HCT116 (cell line): ENCODE measurements around the gene ABCE1. TPM values are rescaled to one million over a fixed set of nuclear protein-coding genes. Genes with fewer than 3 reads are reported as not detected.

Source experiments
- ATAC-seq: fragments of 200-7000 bp; cut with Tn5 transposase; 2 replicates; pipeline ENCODE4 v1.9.1; 2020; ENCODE audit warnings: mild to moderate bottlenecking, moderate library complexity
- BruUV-seq: library from RNA; stranded (reverse); fragments of 400-500 nt; replicated peaks from 2 replicates; lab custom pipeline; 2021; lab: Mats Ljungman, UMichigan
- CTCF ChIA-PET: fragments of 300-600 bp; sonication (Branson Sonifier 250); formaldehyde crosslinking; loops from one replicate; lab custom pipeline; 2021; ENCODE audit warnings: antibody characterized with exemption; lab: Charles Lee
- POLR2A ChIA-PET: fragments of 300-600, 350-600 bp; sonication (Branson Sonifier 250); formaldehyde crosslinking; loops from one replicate; lab custom pipeline; 2021; ENCODE audit warnings: antibody characterized with exemption; lab: Charles Lee
- RAD21 ChIA-PET, 2 experiments: fragments of 300-600 bp; sonication (Branson Sonifier 250); formaldehyde crosslinking; loops; one replicate each; lab custom pipeline; 2023; ENCODE audit warnings: low total read pairs in 2 of 2; ENCODE audit not compliant: uncharacterized antibody in 2 of 2, unreplicated experiment in 2 of 2, low non-redundant PET in 1 of 2; lab: Charles Lee
- DNase-seq: peaks from one replicate; pipeline ENCODE4 v3.0.0-alpha.2; 2010; ENCODE audit warnings: low read depth, low spot score
- H2AFZ ChIP-seq: fragments of 200-600 bp; shearing (Covaris generic), sonication (generic); 2 replicates; pipeline ENCODE4 v1.6.1; 2017; ENCODE audit warnings: low read depth, mixed run types, mixed read lengths, antibody characterized with exemption, low read length; ENCODE audit not compliant: poor library complexity, severe bottlenecking
- H3K27ac ChIP-seq: 2 replicates; pipeline ENCODE4 v1.5.1; 2012; ENCODE audit warnings: low read depth, low read length
- H3K27me3 ChIP-seq: fragments of 200-600 bp; sonication (generic); 2 replicates; pipeline ENCODE4 v1.6.1; 2016; ENCODE audit warnings: mixed run types, low read length, mixed read lengths; ENCODE audit not compliant: insufficient read depth
- H3K36me3 ChIP-seq, 2 experiments: fragments of 200-500 bp in 1 of 2; fragments of 200-600 bp in 1 of 2; sonication (Bioruptor generic) in 1 of 2; sonication (generic) in 1 of 2; 2 replicates each; pipeline versions ENCODE4 v1.5.1 to v1.6.1; 2014 to 2016; ENCODE audit warnings: low read length in 2 of 2, inconsistent platforms in 1 of 2, mixed read lengths in 1 of 2, mixed run types in 1 of 2; ENCODE audit not compliant: insufficient read depth in 2 of 2, control insufficient read depth in 1 of 2
- H3K4me1 ChIP-seq, 2 experiments: fragments of 200-600 bp in 1 of 2; sonication (generic) in 1 of 2; 2 replicates each; pipeline versions ENCODE4 v1.5.1 to v1.6.1; 2012 to 2017; ENCODE audit warnings: low read length in 2 of 2, inconsistent platforms in 1 of 2, mild to moderate bottlenecking in 1 of 2, mixed read lengths in 1 of 2, mixed run types in 1 of 2, moderate library complexity in 1 of 2; ENCODE audit not compliant: insufficient read depth in 2 of 2, control insufficient read depth in 1 of 2
- H3K4me2 ChIP-seq: fragments of 200-600 bp; sonication (generic); 2 replicates; pipeline ENCODE4 v1.6.1; 2017; ENCODE audit warnings: mixed run types, low read length, mixed read lengths
- H3K4me3 ChIP-seq, 2 experiments: fragments of 200-600 bp in 1 of 2; sonication (generic) in 1 of 2; replicated peaks in 1 of 2; 2 replicates each; pipeline ENCODE4 v1.5.1; 2011 to 2016; ENCODE audit warnings: low read length in 2 of 2, control low read depth in 1 of 2, low read depth in 1 of 2, mild to moderate bottlenecking in 1 of 2, mixed read lengths in 1 of 2, mixed run types in 1 of 2
- H3K79me2 ChIP-seq: fragments of 200-600 bp; sonication (generic); 2 replicates; pipeline ENCODE4 v1.6.1; 2017; ENCODE audit warnings: mild to moderate bottlenecking, mixed run types, low read length, moderate library complexity, mixed read lengths; ENCODE audit not compliant: insufficient read depth
- H3K9ac ChIP-seq: fragments of 200-600 bp; sonication (generic); 2 replicates; pipeline ENCODE4 v1.6.1; 2016; ENCODE audit warnings: low read length, mixed read lengths
- H3K9me2 ChIP-seq: fragments of 200-600 bp; sonication (generic), shearing (Covaris generic); 2 replicates; pipeline ENCODE4 v1.6.1; 2017; ENCODE audit warnings: mixed run types, mild to moderate bottlenecking, moderate library complexity; ENCODE audit not compliant: insufficient read depth
- H3K9me3 ChIP-seq, 2 experiments: fragments of 200-500 bp in 1 of 2; fragments of 200-600 bp in 1 of 2; sonication (Bioruptor generic) in 1 of 2; sonication (generic) in 1 of 2; 2 replicates each; pipeline ENCODE4 v1.6.1; 2014 to 2017; ENCODE audit warnings: low read length in 2 of 2, mixed read lengths in 2 of 2, inconsistent platforms in 1 of 2, low read depth in 1 of 2, mild to moderate bottlenecking in 1 of 2, mixed run types in 1 of 2, moderate library complexity in 1 of 2; ENCODE audit not compliant: control insufficient read depth in 1 of 2, insufficient read depth in 1 of 2
- H4K20me1 ChIP-seq: fragments of 200-600 bp; sonication (generic), shearing (Covaris generic); 2 replicates; pipeline ENCODE4 v1.6.1; 2017; ENCODE audit warnings: mixed run types, mild to moderate bottlenecking, moderate library complexity; ENCODE audit not compliant: insufficient read depth
- ATF3 ChIP-seq: IDR thresholded peaks from 2 replicates; pipeline ENCODE4 v1.6.1; 2012
- CEBPB ChIP-seq: IDR thresholded peaks from 2 replicates; pipeline ENCODE4 v1.6.1; 2012; ENCODE audit warnings: low read depth
- CTCF ChIP-seq, 3 experiments: fragments of 200-600 bp in 1 of 3; sonication (generic) in 1 of 3; IDR thresholded peaks in 2 of 3; conservative IDR thresholded peaks in 1 of 3; 2 replicates each; pipeline ENCODE4 v1.5.1; 2012 to 2017; ENCODE audit warnings: low read depth in 2 of 3, low read length in 2 of 3, antibody characterized with exemption in 1 of 3, borderline replicate concordance in 1 of 3, control low read depth in 1 of 3, mild to moderate bottlenecking in 1 of 3, mixed read lengths in 1 of 3, mixed run types in 1 of 3, moderate library complexity in 1 of 3; ENCODE audit not compliant: insufficient read depth in 1 of 3
- EGR1 ChIP-seq: IDR thresholded peaks from 2 replicates; pipeline ENCODE4 v1.6.1; 2012; ENCODE audit warnings: low read depth
- ELF1 ChIP-seq: IDR thresholded peaks from 2 replicates; pipeline ENCODE4 v1.6.1; 2012; ENCODE audit warnings: low read depth, borderline replicate concordance
- EZH2phosphoT487 ChIP-seq: fragments of 200-600 bp; IDR thresholded peaks from 2 replicates; pipeline ENCODE4 v1.6.1; 2018; ENCODE audit warnings: antibody characterized with exemption, borderline replicate concordance
- POLR2A ChIP-seq: IDR thresholded peaks from 2 replicates; pipeline ENCODE4 v1.7.0; 2011; ENCODE audit warnings: borderline replicate concordance; ENCODE audit not compliant: insufficient read depth, insufficient read length; ENCODE audit errors: extremely low read depth
- POLR2AphosphoS5 ChIP-seq: IDR thresholded peaks from 2 replicates; pipeline ENCODE4 v1.6.1; 2011; ENCODE audit warnings: mild to moderate bottlenecking, low read depth, low read length, moderate library complexity
- RAD21 ChIP-seq: IDR thresholded peaks from 2 replicates; pipeline ENCODE4 v1.6.1; 2012; ENCODE audit warnings: low read depth, mild to moderate bottlenecking
- SIN3A ChIP-seq: IDR thresholded peaks from 2 replicates; pipeline ENCODE4 v1.6.1; 2012; ENCODE audit warnings: low read depth
- SP1 ChIP-seq: IDR thresholded peaks from 2 replicates; pipeline ENCODE4 v1.6.1; 2012; ENCODE audit warnings: low read depth
- SRF ChIP-seq: IDR thresholded peaks from 2 replicates; pipeline ENCODE4 v1.6.1; 2012; ENCODE audit warnings: low read depth
- TCF7L2 ChIP-seq: IDR thresholded peaks from 2 replicates; pipeline ENCODE4 v1.7.0; 2011; ENCODE audit warnings: borderline replicate concordance, inconsistent platforms; ENCODE audit not compliant: insufficient read depth, insufficient read length; ENCODE audit errors: extremely low read depth
- YY1 ChIP-seq: IDR thresholded peaks from 2 replicates; pipeline ENCODE4 v1.6.1; 2011; ENCODE audit warnings: low read length, low read depth, moderate library complexity, mild to moderate bottlenecking; ENCODE audit not compliant: insufficient replicate concordance; ENCODE audit errors: extremely low read depth
- ZBTB33 ChIP-seq: IDR thresholded peaks from 2 replicates; pipeline ENCODE4 v1.6.1; 2011; ENCODE audit warnings: mild to moderate bottlenecking, low read length, moderate library complexity; ENCODE audit not compliant: insufficient replicate concordance; ENCODE audit errors: extremely low read depth
- ZFX ChIP-seq: fragments of 450-650 bp; IDR thresholded peaks from 2 replicates; pipeline ENCODE4 v1.6.1; 2017
- intact Hi-C: fragments of 100-400 bp; cut with micrococcal nuclease; formaldehyde crosslinking; loops from 2 replicates; pipeline ENCODE4 v1.10.0; 2022
- total RNA-seq: library from RNA; stranded (reverse); gene quantifications from one replicate; pipeline ENCODE4 v1.2.1, GENCODE V29; 2021; ENCODE audit not compliant: unreplicated experiment

ABCE1 gene
- total RNA-seq, 1 experiment from 2014 or later = 145 TPM

- ChIA-PET RAD21 (interaction anchor here in 1 of 2 experiments (0.7 kb wide), 1 partner anchor 48 kb away, joined by 3 read pairs; no protein-coding TSS in a partner anchor), POLR2A (interaction anchor here (2.2 kb wide), 1 partner anchor 48 kb away, joined by 4 read pairs; no protein-coding TSS in a partner anchor), CTCF (no interaction called here)
- Histone ChIP-seq H2AFZ (no peak overlapping the region), H3K9ac (peak overlapping the region; percentile 98), H3K4me2 (peak overlapping the region; percentile 70), H3K9me3 (peaks cover 0 to 4% of the 10 kb centered on the region in 2 experiments; a peak in 1 of 4 replicates), H3K79me2 (peaks cover 100% of the 10 kb centered on the region), H3K4me1 (peaks cover 4 to 16% of the 10 kb centered on the region in 2 experiments), H4K20me1 (peaks cover 13% of the 10 kb centered on the region; the same call in 1 of the 2 replicates), H3K27ac (peak overlapping the region; percentile 81), H3K27me3 (no peaks in the 10 kb centered on the region), H3K4me3 (peak overlapping the region; percentile 87 to 94), H3K36me3 (peaks cover 3 to 24% of the 10 kb centered on the region in 2 experiments; a peak in 3 of 4 replicates), H3K9me2 (no peaks in the 10 kb centered on the region)
- intact Hi-C loops = loop anchor here (2.0 kb wide), 1 partner anchor 520 kb away; the partner anchor contains the start of gene MMAA
- TSS peak; percentile 48 for BruUV-seq
- ATAC-seq (peak; percentile 54), DNase-seq (peak; percentile 23)
- no peak for TF ChIP-seq SRF
- peak; percentile 46 for TF ChIP-seq YY1
These were observed 545 bp downstream of the ABCE1 start for GRCh38 chr4:145098675-145099037.

- CTCF ChIA-PET = no interaction called here
- DNase-seq = no peak
- H3K27ac ChIP-seq = no peak overlapping the region
- H3K79me2 ChIP-seq = peaks cover 100% of the 10 kb centered on the region
- RAD21 ChIA-PET = no interaction called here
- BruUV-seq = no TSS peak
- peak overlapping the region; percentile 70 for H3K4me2 ChIP-seq
- no peaks in the 10 kb centered on the region for H3K9me2 ChIP-seq
- intact Hi-C loops = loop anchor here (2.0 kb wide), 1 partner anchor 519 kb away; the partner anchor contains the start of gene MMAA
- H2AFZ ChIP-seq = no peak overlapping the region
- POLR2A ChIA-PET = interaction anchor here (2.2 kb wide), 1 partner anchor 49 kb away, joined by 4 read pairs; no protein-coding TSS in a partner anchor
- H3K9ac ChIP-seq = peak overlapping the region; percentile 98
- peaks cover 13% of the 10 kb centered on the region; the same call in 1 of the 2 replicates for H4K20me1 ChIP-seq
- peaks cover 4 to 16% of the 10 kb centered on the region in 2 experiments for H3K4me1 ChIP-seq
- no peak for ATAC-seq
- no peaks in the 10 kb centered on the region for H3K27me3 ChIP-seq
- H3K36me3 ChIP-seq = peaks cover 5 to 19% of the 10 kb centered on the region in 2 experiments; a peak in 2 of 4 replicates
- H3K4me3 ChIP-seq = peak overlapping the region; percentile 87 to 94
- H3K9me3 ChIP-seq = no peaks in the 10 kb centered on the region
- TF ChIP-seq POLR2A = no peak
- no peak for TF ChIP-seq ZBTB33
- TF ChIP-seq TCF7L2 = no peak
- TF ChIP-seq YY1 = no peak
- TF ChIP-seq CEBPB = no peak
- TF ChIP-seq EZH2phosphoT487 = no peak
- no peak for TF ChIP-seq SIN3A
- no peak for TF ChIP-seq ATF3
- TF ChIP-seq POLR2AphosphoS5 = no peak
- no peak for TF ChIP-seq CTCF (IDR thresholded peaks at IDR 0.05 in 2 of 3, conservative IDR thresholded peaks at IDR 0.05 in 1 of 3; ENCODE audit: borderline replicate concordance in 1 of 3, insufficient read depth in 1 of 3, low read depth in 2 of 3, low read length in 2 of 3)
- TF ChIP-seq ELF1 = no peak
- no peak for TF ChIP-seq RAD21
- TF ChIP-seq SP1 = no peak
- no peak for TF ChIP-seq ZFX
- TF ChIP-seq EGR1 = no peak
These were observed 1.5 kb downstream of the ABCE1 start for GRCh38 chr4:145099653-145100052.
